Islet of Langerhans (tissue), 1 donor: ENCODE results near the gene RSPO1.
"Not testable (repeated sequence)": the region's sequence is repeated elsewhere in the genome, so short reads cannot be mapped to it uniquely, and the experiment has no call there.

Source experiments
- FAIRE-seq: peaks from one replicate; lab custom pipeline; 2011; peaks lifted over from hg19 to GRCh38; lab: Jason Lieb, UNC

RSPO1 gene

DNA sequence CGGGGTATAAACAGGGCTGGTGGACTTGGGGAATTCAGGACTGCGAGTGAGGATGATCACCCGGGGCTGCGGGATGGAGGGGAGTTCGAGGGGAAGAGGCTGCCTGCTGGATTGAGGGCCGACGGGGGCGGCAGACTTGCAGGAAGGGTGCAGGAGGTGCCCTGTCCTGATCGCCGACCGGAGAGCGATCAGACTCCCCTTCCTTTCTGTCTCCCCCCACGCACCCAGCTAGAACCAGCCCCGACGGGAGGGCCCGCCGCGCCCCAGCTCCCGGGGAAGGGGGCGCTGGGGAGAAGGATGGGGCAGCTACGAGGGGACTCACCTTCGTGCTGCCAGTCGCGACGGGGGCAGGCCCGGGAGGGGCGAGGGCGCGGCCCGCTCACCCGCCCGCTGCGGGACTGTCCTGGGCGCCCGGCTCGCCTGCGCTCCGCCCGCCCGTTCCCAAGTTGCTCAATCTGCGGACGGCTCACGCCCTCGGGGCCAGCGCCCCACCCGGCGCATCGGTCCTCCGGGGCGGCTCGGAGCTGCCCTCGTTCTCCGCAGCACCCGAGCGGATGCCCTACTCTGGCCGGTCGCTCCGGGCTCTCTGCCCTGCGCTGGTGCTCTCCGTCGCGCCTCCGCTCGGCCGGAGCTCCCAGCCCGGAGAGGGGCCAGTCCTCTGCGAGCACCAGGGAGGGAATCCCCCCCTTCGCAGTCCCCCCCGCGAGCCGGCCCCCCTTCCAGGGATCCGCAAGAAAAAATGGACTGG is at the start of gene RSPO1:
Gene RSPO1, minus strand, starts transcription at position 649 of the 748 bp plus-strand sequence. CDS start 5,231 bp downstream, outside the sequence.
- FAIRE-seq, result no peak

- not testable (repeated sequence) for FAIRE-seq
Observed at GRCh38 chr1:37684182-37684581, 49.5 kb upstream of the RSPO1 start.

DNA sequence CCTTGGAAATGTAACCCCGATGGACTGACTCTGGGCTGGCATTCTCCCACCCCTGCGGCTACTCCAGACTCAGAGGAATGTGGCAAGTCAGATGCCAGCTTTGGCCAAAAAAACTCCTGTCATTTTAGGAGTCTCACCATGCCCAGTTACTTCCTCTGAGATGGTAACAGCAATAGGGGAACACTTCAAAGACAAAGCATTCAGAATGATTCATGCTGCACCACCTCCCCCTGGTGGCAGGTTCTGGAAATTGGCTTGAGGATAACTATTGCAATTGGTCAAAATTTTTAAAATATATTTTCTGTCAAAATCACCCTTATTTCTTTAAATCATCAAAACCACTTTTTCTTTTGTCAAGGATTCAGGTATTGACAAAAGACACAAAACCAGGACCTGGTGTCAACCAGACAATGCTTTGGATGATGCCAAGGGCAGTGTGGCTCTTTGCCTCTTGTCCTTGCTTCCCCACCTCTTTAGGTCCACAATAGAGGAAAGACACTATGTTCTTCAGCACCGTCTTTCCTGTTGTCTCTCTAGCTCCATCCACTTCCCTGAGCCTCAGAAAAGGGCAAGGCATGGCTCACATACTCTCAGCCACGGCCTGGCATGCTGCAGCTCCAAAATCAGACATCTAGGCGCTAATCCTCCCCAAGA is 47.8 kb upstream of the RSPO1 start:
- FAIRE-seq, result peak; percentile 94

DNA sequence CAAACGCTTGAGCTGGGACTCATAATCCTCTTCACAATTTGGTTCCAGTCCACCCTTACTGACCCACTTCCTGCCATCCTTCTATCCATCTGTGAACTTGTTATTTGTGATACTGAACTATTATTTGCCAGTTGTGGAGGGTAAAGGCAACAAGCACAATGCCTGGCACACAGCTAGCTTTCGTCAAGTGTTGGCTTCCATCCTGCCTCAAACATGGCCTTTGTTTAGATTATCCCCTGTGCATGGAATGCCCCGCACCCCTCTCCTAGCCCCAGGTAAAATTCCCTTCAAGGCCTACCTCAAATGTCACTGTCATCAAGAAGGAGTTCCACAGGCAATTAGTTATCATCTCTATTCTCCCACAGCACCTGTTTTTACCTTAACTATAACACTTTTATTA is 46.2 kb upstream of the RSPO1 start:
- no peak for FAIRE-seq

DNA sequence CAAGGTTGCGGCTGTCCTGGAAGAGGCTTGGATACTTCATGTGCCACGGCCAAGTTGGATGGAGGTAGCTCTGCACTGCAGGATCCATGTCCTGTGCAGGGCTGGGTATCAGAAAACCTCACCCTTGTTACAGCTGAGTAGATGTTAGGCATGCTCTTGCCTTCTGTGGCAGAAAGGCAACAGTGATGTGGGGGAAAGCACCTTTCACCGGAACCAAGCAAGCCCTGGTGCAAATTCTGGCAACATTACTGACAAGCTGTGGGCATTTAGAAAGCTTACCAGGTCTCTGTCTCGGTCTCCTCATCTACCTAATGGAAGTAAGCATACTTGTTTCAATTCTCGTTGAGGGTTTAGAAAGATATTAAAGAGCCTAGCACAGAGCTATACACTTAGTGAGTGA is 43.1 kb upstream of the RSPO1 start:
- FAIRE-seq, result no peak

DNA sequence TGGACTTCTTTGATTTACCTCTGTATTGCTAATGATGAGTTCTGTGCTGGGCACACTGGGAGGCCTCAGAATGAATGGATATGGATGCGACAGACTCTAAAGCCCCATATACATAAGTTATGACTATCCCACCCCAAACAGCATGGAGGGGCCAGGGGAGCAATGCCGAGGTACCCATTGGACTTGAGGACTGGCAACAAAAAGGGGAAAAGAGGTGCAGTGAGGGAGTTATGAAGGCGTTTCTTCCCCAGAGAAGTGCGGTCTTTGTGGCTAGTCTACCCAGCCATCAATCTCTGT is 42.4 kb upstream of the RSPO1 start:
- no peak for FAIRE-seq

DNA sequence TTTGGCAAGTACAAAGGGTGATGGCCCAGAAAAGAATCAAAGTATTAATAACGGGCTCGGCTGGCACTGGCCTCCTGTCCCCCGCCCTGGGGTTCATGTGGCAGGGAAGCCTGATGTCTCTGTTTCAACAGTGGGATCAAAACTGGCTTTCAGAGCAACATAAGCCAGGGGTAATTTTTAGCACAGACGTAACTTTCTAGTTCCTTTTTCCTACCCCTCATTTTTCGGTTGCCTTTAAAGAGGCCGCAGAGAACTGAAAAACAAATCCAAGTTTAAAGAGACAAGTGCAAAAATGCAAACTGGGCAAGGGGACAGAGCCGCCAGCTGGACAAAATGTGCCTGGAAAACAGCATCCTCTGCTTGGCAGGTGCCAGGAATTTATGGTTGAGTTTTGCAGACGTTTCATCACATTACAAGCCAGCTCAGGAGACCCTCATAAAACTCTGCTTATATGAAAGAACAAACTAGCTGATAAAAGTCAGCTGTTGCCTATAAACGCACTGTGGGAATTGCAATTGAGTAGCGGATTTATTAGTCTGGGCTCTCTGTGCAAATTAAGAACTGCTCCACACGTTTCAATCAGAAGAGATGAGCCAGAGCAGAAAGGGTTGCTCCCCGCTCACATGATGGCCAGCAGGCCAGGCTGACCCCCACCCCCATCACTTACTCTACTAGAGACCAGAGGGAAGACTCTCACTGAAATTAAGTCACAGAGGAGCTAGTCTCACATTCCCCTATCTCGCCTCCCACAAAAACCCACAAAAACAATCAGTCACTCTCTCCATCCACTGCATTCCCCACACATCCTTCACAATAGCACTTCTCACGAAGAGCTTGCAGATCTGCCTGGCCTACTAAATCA is 41.8 kb upstream of the RSPO1 start:
- FAIRE-seq, result no peak

GRCh38 chr1:37673920-37674319 is 39.2 kb upstream of the RSPO1 start:
- no peak for FAIRE-seq

DNA sequence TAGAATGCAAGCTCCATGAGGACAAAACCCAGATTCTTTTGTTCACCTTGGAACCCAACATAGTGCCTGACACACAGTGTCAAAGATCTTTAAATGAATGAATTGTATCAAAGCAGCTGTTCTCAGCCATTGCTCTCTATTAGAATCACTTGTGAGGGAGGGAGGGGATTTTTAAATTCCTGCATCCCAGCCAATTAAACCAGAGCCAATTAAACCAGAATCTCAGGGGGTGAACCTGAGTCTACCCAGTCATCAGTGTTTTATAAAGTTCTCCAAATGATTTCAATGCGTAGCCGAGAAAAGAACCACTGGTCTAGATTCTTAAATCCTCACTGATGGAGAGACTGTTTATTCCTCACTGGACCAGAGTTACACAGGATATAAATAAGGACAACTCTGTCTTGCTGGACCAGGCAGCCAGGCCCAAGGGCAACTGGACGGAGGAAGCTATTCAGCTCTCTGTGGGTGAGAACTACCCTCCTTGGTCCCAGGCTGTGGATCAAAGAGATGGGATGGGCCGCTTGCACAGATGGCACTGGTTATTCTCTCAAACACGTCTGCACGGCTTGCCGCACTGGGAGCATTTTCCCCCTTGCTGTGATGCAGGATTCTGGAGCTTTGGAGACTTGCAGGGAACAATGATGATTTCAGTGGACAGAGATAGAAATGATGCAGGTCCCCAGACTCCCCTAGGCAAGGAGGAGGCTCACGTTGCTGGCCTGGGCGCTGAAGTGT is 37.6 kb upstream of the RSPO1 start:
- FAIRE-seq, result no peak

- FAIRE-seq, result no peak
Observed at GRCh38 chr1:37671261-37671660, 36.6 kb upstream of the RSPO1 start.

- no peak for FAIRE-seq
Observed at GRCh38 chr1:37670133-37670532, 35.4 kb upstream of the RSPO1 start.

DNA sequence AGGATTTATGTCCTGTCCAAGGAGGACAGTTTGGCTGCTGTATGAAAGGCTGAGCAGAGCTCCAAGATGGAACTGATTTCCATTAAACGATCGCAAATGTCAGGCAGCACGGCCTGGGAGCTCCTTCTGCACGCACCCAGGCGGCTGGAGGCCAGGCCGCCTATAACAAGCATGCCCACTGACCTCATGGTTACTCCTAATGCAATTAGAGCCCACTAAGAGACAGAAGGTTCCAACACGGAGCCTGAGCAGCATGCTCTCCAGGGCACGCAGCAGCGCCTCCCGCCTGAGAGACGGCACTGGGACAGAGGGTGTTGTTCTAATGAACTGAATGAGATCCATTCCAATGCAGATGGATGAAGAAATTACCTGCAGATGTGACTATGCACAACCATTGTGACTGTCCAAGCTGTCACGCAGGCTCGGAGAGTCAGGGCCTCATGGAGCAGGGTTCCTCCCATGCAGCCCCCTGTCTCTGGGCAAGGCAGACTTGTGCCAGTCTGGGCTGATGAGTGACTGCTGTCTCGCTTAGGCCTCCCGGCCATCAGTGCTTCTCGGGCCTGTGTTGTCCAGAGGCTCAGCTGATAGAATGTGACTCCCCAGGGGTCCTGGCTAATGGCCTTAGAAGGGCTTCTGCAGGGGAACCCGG is 32.5 kb upstream of the RSPO1 start:
- no peak for FAIRE-seq

DNA sequence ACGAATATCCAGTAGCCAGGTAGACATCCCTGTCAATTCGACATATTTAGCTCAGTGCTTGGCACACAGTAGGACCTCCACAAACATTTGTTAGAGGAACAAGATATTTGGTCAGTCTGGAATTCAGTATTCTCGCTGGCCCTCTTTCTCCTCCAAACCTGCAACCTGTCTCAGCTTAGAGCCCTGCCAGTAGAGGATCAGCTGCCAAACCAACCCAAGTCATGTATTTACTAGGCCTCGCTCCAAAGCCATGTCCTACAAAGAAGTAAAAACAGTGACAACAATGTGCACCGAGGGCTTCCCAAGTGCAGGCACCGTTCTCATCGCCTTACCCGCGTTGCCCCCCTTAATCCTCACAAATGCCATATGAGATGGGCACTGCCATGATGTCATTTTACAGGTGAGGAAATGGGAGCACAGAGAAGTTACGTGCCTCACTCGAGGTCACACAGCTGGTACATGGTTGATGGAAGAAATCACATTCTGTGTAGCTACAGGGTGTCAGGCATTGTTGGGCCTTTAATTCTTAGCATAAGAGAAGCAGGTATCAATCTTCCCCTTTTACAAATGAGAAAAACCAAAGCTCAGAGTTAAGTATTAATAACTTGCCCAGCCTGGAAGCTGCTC is 31.7 kb upstream of the RSPO1 start:
- FAIRE-seq, result no peak

DNA sequence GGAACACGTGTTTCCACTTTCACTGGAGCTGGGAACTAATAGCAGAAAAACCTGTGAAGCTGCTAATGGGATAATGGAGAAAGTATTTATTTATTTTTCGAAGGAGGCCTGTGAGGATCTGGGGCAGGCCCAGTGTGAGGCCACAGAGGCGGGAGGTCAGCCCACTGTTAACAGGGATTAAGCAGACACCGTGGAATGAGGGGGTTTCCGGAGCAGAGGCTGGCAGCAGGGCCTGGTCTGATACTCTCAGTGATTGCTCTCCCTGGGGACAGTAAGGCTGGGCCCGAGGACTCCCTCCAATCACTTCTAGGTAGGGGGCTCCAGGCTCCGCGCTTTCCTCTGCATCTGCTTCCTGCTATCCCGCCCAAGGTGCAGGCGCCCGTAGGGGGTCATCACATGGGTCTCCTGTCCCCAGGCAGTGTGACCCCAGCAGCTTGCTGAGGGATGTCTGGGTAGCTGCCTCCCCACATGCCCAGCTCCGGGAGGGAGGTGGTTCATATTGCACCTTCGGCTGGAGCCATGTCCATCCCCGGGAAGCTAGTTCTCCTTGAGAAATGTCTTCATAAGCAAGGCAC is 28.8 kb upstream of the RSPO1 start:
- no peak for FAIRE-seq

- no peak for FAIRE-seq
Observed at GRCh38 chr1:37662031-37662755, 27.5 kb upstream of the RSPO1 start.

- FAIRE-seq, result no peak
Observed at GRCh38 chr1:37661401-37661800, 26.7 kb upstream of the RSPO1 start.

DNA sequence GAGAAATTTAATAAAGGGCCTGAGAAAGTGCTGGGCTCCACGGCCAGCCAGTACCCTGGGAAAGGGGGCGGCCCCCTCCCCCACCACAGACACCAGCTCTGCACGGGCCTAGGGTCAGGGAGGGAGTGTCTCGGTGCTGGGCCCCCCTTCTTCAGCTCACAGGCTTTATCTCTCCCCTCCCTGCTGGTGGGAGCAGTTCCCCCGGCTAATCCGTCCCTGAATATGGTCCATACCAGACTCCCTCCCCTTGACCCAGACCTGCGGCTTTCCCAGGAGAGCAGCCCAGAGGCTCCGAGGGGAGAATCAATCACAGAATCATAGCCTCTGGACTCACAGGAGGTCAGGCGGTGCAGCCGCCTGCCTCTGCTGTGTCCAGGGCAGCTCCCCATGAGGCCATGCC is 26.0 kb upstream of the RSPO1 start:
- FAIRE-seq, result no peak

- FAIRE-seq, result no peak
Observed at GRCh38 chr1:37658486-37658885, 23.8 kb upstream of the RSPO1 start.

GRCh38 chr1:37657620-37658412 is 23.1 kb upstream of the RSPO1 start:
- FAIRE-seq, result no peak

DNA sequence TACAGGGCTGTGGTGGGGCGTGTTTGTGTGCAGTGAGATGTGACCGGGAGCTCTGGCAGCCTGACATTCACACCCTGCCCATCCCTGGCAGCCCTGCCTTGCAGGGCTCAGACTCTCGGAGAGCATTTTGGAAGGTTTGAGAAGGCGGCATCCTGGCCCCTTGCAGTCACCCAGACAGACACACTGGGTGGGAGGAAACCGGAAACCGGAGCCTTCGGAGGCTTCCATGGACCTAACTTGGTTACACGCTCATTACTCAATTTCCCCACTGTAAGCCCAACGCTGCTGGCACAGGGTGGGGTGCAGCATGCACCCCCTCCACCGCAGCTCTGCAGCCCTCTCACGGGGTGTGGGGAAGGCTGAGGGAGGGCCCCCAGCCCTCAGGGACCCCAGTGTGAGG is 22.2 kb upstream of the RSPO1 start:
- FAIRE-seq, result no peak
